Uterus (tissue), 4 donors: ENCODE measurements around the gene IFNA10. TPM values are rescaled to one million over a fixed set of nuclear protein-coding genes. Genes with fewer than 3 reads are reported as not detected.
"Not testable (repeated sequence)": the region's sequence is repeated elsewhere in the genome, so short reads cannot be mapped to it uniquely, and the experiment has no call there.

Experiments
- DNase-seq, 2 donors: peaks; one replicate each; pipeline ENCODE4 v3.0.0-alpha.2; 2019 to 2020
- H3K27ac ChIP-seq, 2 donors: fragments of 200-600 bp; sonication (generic); 1 replicate in 1 of 2; 2 replicates in 1 of 2; pipeline ENCODE4 v1.5.1; 2016 to 2018
- H3K27me3 ChIP-seq, 2 donors: fragments of 200-600 bp; sonication (generic); one replicate each; pipeline ENCODE4 v1.5.1; 2018 to 2019; ENCODE audit warnings: control low read depth in 1 of 2
- H3K36me3 ChIP-seq, 2 donors: fragments of 200-600 bp; sonication (generic); one replicate each; pipeline ENCODE4 v1.5.1; 2019; ENCODE audit warnings: control low read depth in 1 of 2
- H3K4me1 ChIP-seq, 2 donors: fragments of 200-600 bp; sonication (generic); one replicate each; pipeline ENCODE4 v1.5.1; 2018 to 2019; ENCODE audit warnings: control low read depth in 1 of 2
- H3K4me3 ChIP-seq, 2 donors: fragments of 200-600 bp; sonication (generic); 1 replicate in 1 of 2; 2 replicates in 1 of 2; pipeline ENCODE4 v1.5.1; 2018 to 2019; ENCODE audit warnings: mild to moderate bottlenecking in 1 of 2
- H3K9me3 ChIP-seq, 2 donors: fragments of 200-600 bp; sonication (generic); one replicate each; pipeline ENCODE4 v1.5.1; 2019; ENCODE audit warnings: control low read depth in 1 of 2
- POLR2A ChIP-seq, 2 donors: fragments of 450-650 bp; IDR thresholded peaks; one replicate each; pipeline ENCODE4 v1.6.1; 2016; ENCODE audit warnings: antibody characterized with exemption in 2 of 2, mild to moderate bottlenecking in 1 of 2, moderate library complexity in 1 of 2
- intact Hi-C: fragments of 100-400 bp; cut with DNase I; formaldehyde crosslinking; loops from one replicate; pipeline ENCODE4 v1.15.1; 2023; ENCODE audit warnings: low total_unique reads
- total RNA-seq, 4 donors: library from RNA; depleted of rRNA in 3 of 4; stranded (reverse); fragments of >200 nt in 3 of 4; gene quantifications; one replicate each; pipeline versions ENCODE4 v1.1.0 to v1.2.4, GENCODE V29; 2014 to 2023
- TF ChIP-seq, protein P1 (sequence below), 4 experiments: fragments of 200-600 bp in 2 of 4; fragments of 450-650 bp in 2 of 4; sonication (generic) in 2 of 4; IDR thresholded peaks; one replicate each; pipeline ENCODE4 v1.5.1; 2016 to 2019; ENCODE audit warnings: antibody characterized with exemption in 4 of 4, mild to moderate bottlenecking in 2 of 4, moderate library complexity in 1 of 4
- donor health status: DM: yes; HTN: yes; CAD: no.

The IFNA10 gene
- not detected for total RNA-seq

DNA sequence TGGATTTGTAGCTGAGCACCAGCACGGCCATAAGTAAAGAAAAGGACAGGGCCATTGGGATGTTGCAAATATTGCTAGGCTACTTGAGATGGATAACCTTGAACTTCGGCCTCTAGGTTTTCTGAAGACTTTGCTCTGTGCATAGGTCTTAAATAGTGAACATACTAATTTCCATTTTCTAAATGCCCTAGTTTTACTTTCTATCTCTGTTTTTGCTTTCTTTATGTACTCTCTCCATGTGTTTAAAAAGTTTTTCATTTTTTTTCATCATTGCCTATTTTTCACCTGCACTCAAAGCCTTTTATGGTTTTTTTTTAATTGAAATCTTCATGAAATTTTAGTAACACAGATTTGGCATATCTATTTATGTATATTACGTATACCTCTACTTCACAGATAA is at the start of gene IFNA10:
TSS of gene IFNA10 (minus strand) at position 101 of the 400 bp plus-strand sequence. CDS start at position 55, 46 bp downstream.
- DNase-seq, H3K27ac ChIP-seq: not testable (repeated sequence)

DNA sequence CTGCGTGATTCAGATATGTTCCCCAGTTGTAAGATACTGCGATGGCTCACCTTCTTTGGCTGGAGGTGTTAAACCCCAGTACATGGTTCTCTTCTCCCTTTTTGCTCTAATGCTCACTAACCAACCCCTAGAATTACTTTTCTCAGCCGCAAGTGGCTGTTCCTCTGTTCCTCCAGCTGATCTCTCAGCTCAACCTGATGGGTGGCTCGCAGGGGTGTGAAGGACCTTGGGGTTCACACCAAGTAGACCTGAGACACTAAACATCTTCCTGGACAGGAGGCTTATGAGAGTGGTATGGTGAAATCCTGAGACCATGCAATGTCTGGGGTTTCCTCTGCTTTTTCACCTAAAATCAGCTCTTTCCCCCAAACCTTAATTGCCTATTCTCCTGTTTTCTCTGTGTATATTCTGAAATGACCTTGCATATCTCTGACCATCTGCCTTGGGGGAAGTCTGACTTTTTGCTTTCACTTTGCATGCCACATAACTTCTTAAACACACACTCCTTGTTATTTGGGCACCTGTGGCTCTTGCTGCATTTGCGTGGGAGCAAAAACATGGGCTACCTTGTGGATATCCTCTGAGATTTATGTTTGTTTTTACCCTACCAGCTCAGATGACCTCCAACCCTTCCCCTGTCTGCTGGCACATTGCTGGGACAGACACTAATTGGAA is 48.7 kb upstream of the IFNA10 start:
- Histone ChIP-seq H3K27me3 (no peaks in the 10 kb centered on the region), H3K9me3 (no peaks in the 10 kb centered on the region), H3K27ac (no peak overlapping the region), H3K4me3 (no peak overlapping the region), H3K4me1 (no peaks in the 10 kb centered on the region), H3K36me3 (no peaks in the 10 kb centered on the region)
- intact Hi-C loops = no loop called here
- TF ChIP-seq POLR2A (IDR thresholded peaks at IDR 0.05) = no peak
- TF ChIP-seq, protein P1, sequence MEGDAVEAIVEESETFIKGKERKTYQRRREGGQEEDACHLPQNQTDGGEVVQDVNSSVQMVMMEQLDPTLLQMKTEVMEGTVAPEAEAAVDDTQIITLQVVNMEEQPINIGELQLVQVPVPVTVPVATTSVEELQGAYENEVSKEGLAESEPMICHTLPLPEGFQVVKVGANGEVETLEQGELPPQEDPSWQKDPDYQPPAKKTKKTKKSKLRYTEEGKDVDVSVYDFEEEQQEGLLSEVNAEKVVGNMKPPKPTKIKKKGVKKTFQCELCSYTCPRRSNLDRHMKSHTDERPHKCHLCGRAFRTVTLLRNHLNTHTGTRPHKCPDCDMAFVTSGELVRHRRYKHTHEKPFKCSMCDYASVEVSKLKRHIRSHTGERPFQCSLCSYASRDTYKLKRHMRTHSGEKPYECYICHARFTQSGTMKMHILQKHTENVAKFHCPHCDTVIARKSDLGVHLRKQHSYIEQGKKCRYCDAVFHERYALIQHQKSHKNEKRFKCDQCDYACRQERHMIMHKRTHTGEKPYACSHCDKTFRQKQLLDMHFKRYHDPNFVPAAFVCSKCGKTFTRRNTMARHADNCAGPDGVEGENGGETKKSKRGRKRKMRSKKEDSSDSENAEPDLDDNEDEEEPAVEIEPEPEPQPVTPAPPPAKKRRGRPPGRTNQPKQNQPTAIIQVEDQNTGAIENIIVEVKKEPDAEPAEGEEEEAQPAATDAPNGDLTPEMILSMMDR (IDR thresholded peaks at IDR 0.05) = no peak
- no peak for DNase-seq

More for the DNA sequence above, at the start of gene IFNA10:
- H3K4me3 ChIP-seq, H3K4me1 ChIP-seq, H3K27me3 ChIP-seq, H3K9me3 ChIP-seq, H3K36me3 ChIP-seq, intact Hi-C loops: not testable (repeated sequence)

DNA sequence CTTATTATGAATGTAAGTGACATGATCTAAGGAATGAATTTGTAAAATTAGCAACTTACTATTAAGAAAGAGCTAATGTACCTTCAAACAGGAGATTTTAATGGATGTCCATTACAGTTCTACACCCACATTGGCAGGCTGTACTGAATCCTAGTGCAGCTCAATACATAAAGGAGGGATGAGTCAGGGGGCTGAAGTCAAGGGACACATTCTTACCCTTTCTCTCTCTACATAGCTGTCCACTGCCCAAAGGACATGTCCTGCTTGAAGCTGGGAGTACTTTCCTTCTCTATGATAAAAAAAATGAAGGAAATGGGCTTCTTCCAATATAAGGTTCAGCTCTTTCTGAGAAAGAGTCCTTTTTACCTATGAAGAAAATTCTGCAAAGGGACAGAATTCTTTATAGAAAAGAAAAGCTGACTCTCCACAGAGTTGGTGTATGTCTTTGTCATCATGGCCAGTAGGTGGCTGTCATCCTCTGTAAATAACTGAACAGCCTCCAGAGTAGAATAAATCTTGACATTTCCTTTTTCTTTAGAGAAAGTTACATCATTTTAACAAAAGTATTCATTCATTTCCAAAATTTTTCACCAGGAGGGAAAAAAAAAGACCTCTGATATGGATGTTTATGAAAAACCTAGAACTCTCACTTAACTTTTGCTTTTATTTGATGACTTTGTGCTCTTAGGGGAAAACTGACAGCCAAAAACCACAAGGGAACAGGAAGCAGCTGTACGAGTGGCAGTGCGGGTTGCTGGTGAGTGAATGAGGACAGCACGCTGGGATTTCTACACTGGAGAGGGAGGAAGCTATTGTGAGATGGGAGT is 46.0 kb upstream of the IFNA10 start:
- intact Hi-C loops = no loop called here
- no peak for TF ChIP-seq POLR2A (IDR thresholded peaks at IDR 0.05)
- TF ChIP-seq, protein P1 (IDR thresholded peaks at IDR 0.05) = no peak
- Histone ChIP-seq H3K27ac (no peak overlapping the region), H3K9me3 (no peaks in the 10 kb centered on the region), H3K27me3 (peaks cover 0 to 3% of the 10 kb centered on the region in 2 donors), H3K4me3 (no peak overlapping the region), H3K4me1 (no peaks in the 10 kb centered on the region), H3K36me3 (no peaks in the 10 kb centered on the region)
- DNase-seq = no peak

DNA sequence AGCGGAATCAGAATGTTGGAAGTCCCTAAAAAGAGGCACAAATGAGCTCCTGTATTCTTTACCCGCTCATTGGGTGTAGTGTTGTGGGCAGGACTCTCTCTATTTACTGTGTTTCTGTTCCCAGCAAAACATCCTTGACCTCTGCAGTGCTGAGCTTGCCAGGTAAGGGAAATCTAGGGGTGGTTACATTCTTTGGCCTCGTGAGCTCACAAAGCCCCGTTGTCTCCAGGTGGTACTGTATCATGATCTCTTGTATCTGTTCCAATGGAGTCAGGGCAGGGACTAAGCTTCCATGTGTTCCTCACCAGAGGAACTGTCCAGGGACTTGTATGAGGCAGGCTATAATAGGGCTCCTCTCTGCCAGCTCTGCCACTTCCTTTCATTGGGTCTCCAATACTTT is 44.7 kb upstream of the IFNA10 start:
- intact Hi-C loops = no loop called here
- H3K4me1 ChIP-seq = no peaks in the 10 kb centered on the region
- TF ChIP-seq, protein P1 (IDR thresholded peaks at IDR 0.05) = no peak
- no peak for TF ChIP-seq POLR2A (IDR thresholded peaks at IDR 0.05)
- no peak for DNase-seq
- no peaks in the 10 kb centered on the region for H3K36me3 ChIP-seq
- no peak overlapping the region for H3K27ac ChIP-seq
- peaks cover 0 to 3% of the 10 kb centered on the region in 2 donors for H3K27me3 ChIP-seq
- no peak overlapping the region for H3K4me3 ChIP-seq
- no peaks in the 10 kb centered on the region for H3K9me3 ChIP-seq

DNA sequence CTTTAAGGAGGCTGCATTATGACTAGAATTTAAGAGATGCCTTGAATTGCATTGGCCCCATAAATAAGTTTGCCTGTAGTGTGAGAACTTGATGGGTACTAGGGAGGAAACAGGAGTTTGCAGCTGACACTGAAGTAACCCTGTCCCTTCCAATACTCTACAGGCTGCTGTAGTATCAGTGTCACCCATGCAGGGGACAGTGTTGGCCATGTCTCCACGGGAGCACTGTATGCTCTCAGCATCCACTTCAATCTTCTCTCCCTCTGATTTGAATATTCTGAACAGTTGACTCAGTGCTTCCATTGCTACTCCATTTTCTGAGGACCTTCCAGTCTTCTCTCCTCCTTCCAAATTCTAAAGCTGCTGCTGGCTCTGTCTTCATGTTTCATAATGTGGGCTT is 44.2 kb upstream of the IFNA10 start:
- no peak for DNase-seq
- H3K36me3 ChIP-seq = no peaks in the 10 kb centered on the region
- TF ChIP-seq, protein P1 (IDR thresholded peaks at IDR 0.05) = no peak
- no peak for TF ChIP-seq POLR2A (IDR thresholded peaks at IDR 0.05)
- no peaks in the 10 kb centered on the region for H3K9me3 ChIP-seq
- peaks cover 0 to 3% of the 10 kb centered on the region in 2 donors for H3K27me3 ChIP-seq
- no peaks in the 10 kb centered on the region for H3K4me1 ChIP-seq
- H3K27ac ChIP-seq = no peak overlapping the region
- intact Hi-C loops = no loop called here
- no peak overlapping the region for H3K4me3 ChIP-seq
